ENCODE measurements around the gene CHRNG. TPM values are rescaled to one million over a fixed set of nuclear protein-coding genes. Genes with fewer than 3 reads are reported as not detected.

The CHRNG gene
- total and polyA plus RNA-seq, 2 experiments from 2014 or later: not detected

GRCh38 chr2:232490221-232491138 is 49.0 kb upstream of the CHRNG start:
- ATAC-seq (no peak), DNase-seq (ENCODE audit: low spot score) (no peak)
- H3K4me3 Mint-ChIP-seq: no peak overlapping the region; the same call in 2 of the 3 replicates
- H3K4me2 ChIP-seq: no peak overlapping the region; the same call in 1 of the 2 replicates
- H3K4me3 ChIP-seq: no peak overlapping the region
- no peak overlapping the region for H3K27ac ChIP-seq (ENCODE audit: low read depth)
- H3K27me3 ChIP-seq (ENCODE audit: insufficient read depth): peaks cover 44% of the 10 kb centered on the region
- peaks cover 34% of the 10 kb centered on the region for H3K4me1 Mint-ChIP-seq
- no peaks in the 10 kb centered on the region for H4K20me1 ChIP-seq (replicated peaks; ENCODE audit: insufficient read depth)
- no peak overlapping the region for H2AFZ ChIP-seq
- H3K9me2 ChIP-seq (ENCODE audit: insufficient read depth): no peaks in the 10 kb centered on the region
- H3K36me3 Mint-ChIP-seq (ENCODE audit: low read depth): no peaks in the 10 kb centered on the region; the same call in 2 of the 3 replicates
- H3K27me3 Mint-ChIP-seq (ENCODE audit: insufficient read depth, low read depth, poor library complexity): peaks cover 53% of the 10 kb centered on the region
- 0 out of 2 replicates have a peak, but pooled peaks cover 5% of the 10 kb centered on the region for H3F3A ChIP-seq (replicated peaks; ENCODE audit: low read depth)
- H3K9me3 Mint-ChIP-seq: no peaks in the 10 kb centered on the region
- no peak overlapping the region for H3K27ac Mint-ChIP-seq
- TF ChIP-seq ZNF462 (CRISPR knock-in tag; IDR thresholded peaks at IDR 0.05) (no peak), CTCF (conservative IDR thresholded peaks at IDR 0.05; ENCODE audit: low read depth in 2 of 2) (no peak), CREB1 (CRISPR knock-in tag; IDR thresholded peaks at IDR 0.05; ENCODE audit: low read depth) (no peak), ZNF114 (CRISPR knock-in tag; IDR thresholded peaks at IDR 0.05) (no peak), POLR2AphosphoS5 (IDR thresholded peaks at IDR 0.05; ENCODE audit: low read depth) (no peak), NANOG (IDR thresholded peaks at IDR 0.05; ENCODE audit: borderline replicate concordance) (no peak), JUNB (IDR thresholded peaks at IDR 0.05; ENCODE audit: unreplicated experiment) (no peak), ZNF331 (CRISPR knock-in tag; IDR thresholded peaks at IDR 0.05; ENCODE audit: low read depth) (no peak), REST (IDR thresholded peaks at IDR 0.05; ENCODE audit: unreplicated experiment) (no peak), EZH2phosphoT487 (IDR thresholded peaks at IDR 0.05; ENCODE audit: unreplicated experiment) (no peak), ETS1 (IDR thresholded peaks at IDR 0.05) (no peak), STAT1 (IDR thresholded peaks at IDR 0.05; ENCODE audit: unreplicated experiment) (no peak), EZH2 (IDR thresholded peaks at IDR 0.05; ENCODE audit: low read depth, unreplicated experiment) (no peak)
- H3K79me2 ChIP-seq (replicated peaks; ENCODE audit: insufficient read depth): no peaks in the 10 kb centered on the region
- H3K36me3 ChIP-seq (ENCODE audit: insufficient read depth): no peaks in the 10 kb centered on the region
- H3K4me1 ChIP-seq (ENCODE audit: insufficient read depth): peaks cover 19% of the 10 kb centered on the region
